KMS-11 (cell line): ENCODE data around the gene CEP78.
"Not testable (repeated sequence)": the region's sequence is repeated elsewhere in the genome, so short reads cannot be mapped to it uniquely, and the experiment has no call there.

ENCODE experiments used
- H2AFZ ChIP-seq: fragments of 200-600 bp; sonication (generic); 2 replicates; pipeline ENCODE4 v1.6.1; 2016; ENCODE audit warnings: antibody characterized with exemption, mixed run types, low read depth
- H3K27ac ChIP-seq: fragments of 200-600 bp; sonication (generic); 2 replicates; pipeline ENCODE4 v1.6.1; 2016; ENCODE audit warnings: mild to moderate bottlenecking, mixed run types
- H3K27me3 ChIP-seq: fragments of 200-600 bp; sonication (generic); 2 replicates; pipeline ENCODE4 v1.6.1; 2017; ENCODE audit warnings: mild to moderate bottlenecking, low read depth, mixed run types, moderate library complexity; ENCODE audit not compliant: insufficient read depth
- H3K36me3 ChIP-seq: fragments of 200-600 bp; sonication (generic); 2 replicates; pipeline ENCODE4 v1.6.1; 2017; ENCODE audit warnings: mild to moderate bottlenecking, mixed run types; ENCODE audit not compliant: insufficient read depth
- H3K4me1 ChIP-seq: fragments of 200-600 bp; sonication (generic); 2 replicates; pipeline ENCODE4 v1.6.1; 2016; ENCODE audit warnings: mild to moderate bottlenecking, low read depth, mixed run types; ENCODE audit not compliant: poor library complexity, severe bottlenecking
- H3K4me2 ChIP-seq: fragments of 200-600 bp; sonication (generic); 2 replicates; pipeline ENCODE4 v1.7.0; 2016; ENCODE audit warnings: mild to moderate bottlenecking, mixed run types
- H3K4me3 ChIP-seq: fragments of 200-600 bp; sonication (generic); IDR thresholded peaks from 2 replicates; pipeline ENCODE4 v1.6.1; 2017; ENCODE audit warnings: low read depth, low read length, mixed read lengths; ENCODE audit not compliant: insufficient read depth
- H3K79me2 ChIP-seq: fragments of 200-600 bp; sonication (generic); 2 replicates; pipeline ENCODE4 v1.6.1; 2016; ENCODE audit warnings: low read depth, mixed run types; ENCODE audit not compliant: insufficient read depth
- H3K9ac ChIP-seq: fragments of 200-600 bp; sonication (generic); 2 replicates; pipeline ENCODE4 v1.6.1; 2016; ENCODE audit warnings: mild to moderate bottlenecking, mixed run types
- H4K20me1 ChIP-seq: fragments of 200-600 bp; sonication (generic); 2 replicates; pipeline ENCODE4 v1.6.1; 2016; ENCODE audit warnings: mild to moderate bottlenecking, mixed run types; ENCODE audit not compliant: insufficient read depth
- TF ChIP-seq, protein P1 (sequence below): fragments of 200-600 bp; sonication (generic); conservative IDR thresholded peaks from 2 replicates; pipeline ENCODE4 v1.6.1; 2017; ENCODE audit warnings: low read depth, mild to moderate bottlenecking, antibody characterized with exemption, low read length, moderate library complexity, mixed read lengths

The CEP78 gene

GRCh38 chr9:78214492-78214891, 21.4 kb upstream of the CEP78 start:
- Histone ChIP-seq H3K79me2 (no peaks in the 10 kb centered on the region), H4K20me1 (no peaks in the 10 kb centered on the region), H3K27me3 (no peaks in the 10 kb centered on the region), H3K4me1 (peaks cover 9% of the 10 kb centered on the region), H3K36me3 (no peaks in the 10 kb centered on the region), H2AFZ (no peak overlapping the region), H3K4me3 (no peak overlapping the region), H3K9ac (no peak overlapping the region), H3K27ac (no peak overlapping the region), H3K4me2 (no peak overlapping the region)
- TF ChIP-seq, protein P1, sequence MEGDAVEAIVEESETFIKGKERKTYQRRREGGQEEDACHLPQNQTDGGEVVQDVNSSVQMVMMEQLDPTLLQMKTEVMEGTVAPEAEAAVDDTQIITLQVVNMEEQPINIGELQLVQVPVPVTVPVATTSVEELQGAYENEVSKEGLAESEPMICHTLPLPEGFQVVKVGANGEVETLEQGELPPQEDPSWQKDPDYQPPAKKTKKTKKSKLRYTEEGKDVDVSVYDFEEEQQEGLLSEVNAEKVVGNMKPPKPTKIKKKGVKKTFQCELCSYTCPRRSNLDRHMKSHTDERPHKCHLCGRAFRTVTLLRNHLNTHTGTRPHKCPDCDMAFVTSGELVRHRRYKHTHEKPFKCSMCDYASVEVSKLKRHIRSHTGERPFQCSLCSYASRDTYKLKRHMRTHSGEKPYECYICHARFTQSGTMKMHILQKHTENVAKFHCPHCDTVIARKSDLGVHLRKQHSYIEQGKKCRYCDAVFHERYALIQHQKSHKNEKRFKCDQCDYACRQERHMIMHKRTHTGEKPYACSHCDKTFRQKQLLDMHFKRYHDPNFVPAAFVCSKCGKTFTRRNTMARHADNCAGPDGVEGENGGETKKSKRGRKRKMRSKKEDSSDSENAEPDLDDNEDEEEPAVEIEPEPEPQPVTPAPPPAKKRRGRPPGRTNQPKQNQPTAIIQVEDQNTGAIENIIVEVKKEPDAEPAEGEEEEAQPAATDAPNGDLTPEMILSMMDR: no peak

- TF ChIP-seq, protein P1: no peak
- Histone ChIP-seq H3K36me3 (no peaks in the 10 kb centered on the region), H3K27ac (no peak overlapping the region), H2AFZ (no peak overlapping the region), H3K4me2 (no peak overlapping the region), H3K27me3 (no peaks in the 10 kb centered on the region), H3K79me2 (no peaks in the 10 kb centered on the region), H3K4me3 (no peak overlapping the region), H3K4me1 (peaks cover 9% of the 10 kb centered on the region), H3K9ac (no peak overlapping the region), H4K20me1 (no peaks in the 10 kb centered on the region)
Observed at GRCh38 chr9:78215706-78216105, 20.2 kb upstream of the CEP78 start.

DNA sequence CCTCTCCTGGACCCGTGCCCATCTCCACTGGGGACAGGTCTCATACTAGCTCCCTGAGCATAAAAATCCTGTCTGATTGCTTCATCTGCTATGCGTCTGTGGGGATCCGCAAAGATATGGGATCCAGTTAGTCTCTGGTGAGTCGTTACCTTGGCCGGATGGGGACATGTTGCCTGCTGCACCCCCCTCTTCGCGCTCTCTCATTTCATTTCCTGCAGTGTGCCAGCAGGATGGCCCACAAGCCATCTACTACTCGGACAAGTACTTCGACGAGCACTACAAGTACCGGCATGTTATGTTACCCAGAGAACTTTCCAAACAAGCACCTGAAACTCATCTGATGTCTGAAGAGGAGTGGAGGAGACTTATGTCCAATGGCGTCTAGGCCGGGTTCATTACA, 17.0 kb upstream of the CEP78 start:
- Histone ChIP-seq H3K9ac (no peak overlapping the region), H3K27ac (no peak overlapping the region), H4K20me1 (no peaks in the 10 kb centered on the region), H3K4me1 (peaks cover 9% of the 10 kb centered on the region), H3K36me3 (no peaks in the 10 kb centered on the region), H3K4me2 (no peak overlapping the region), H3K4me3 (no peak overlapping the region), H3K79me2 (no peaks in the 10 kb centered on the region), H3K27me3 (no peaks in the 10 kb centered on the region), H2AFZ (no peak overlapping the region)
- TF ChIP-seq, protein P1: no peak

- Histone ChIP-seq H3K27me3 (no peaks in the 10 kb centered on the region), H3K36me3 (no peaks in the 10 kb centered on the region), H3K27ac (no peak overlapping the region), H2AFZ (no peak overlapping the region), H4K20me1 (no peaks in the 10 kb centered on the region), H3K4me3 (no peak overlapping the region), H3K4me2 (no peak overlapping the region), H3K79me2 (no peaks in the 10 kb centered on the region), H3K4me1 (no peaks in the 10 kb centered on the region), H3K9ac (no peak overlapping the region)
- TF ChIP-seq, protein P1: no peak
Observed at GRCh38 chr9:78221425-78221824, 14.4 kb upstream of the CEP78 start.

DNA sequence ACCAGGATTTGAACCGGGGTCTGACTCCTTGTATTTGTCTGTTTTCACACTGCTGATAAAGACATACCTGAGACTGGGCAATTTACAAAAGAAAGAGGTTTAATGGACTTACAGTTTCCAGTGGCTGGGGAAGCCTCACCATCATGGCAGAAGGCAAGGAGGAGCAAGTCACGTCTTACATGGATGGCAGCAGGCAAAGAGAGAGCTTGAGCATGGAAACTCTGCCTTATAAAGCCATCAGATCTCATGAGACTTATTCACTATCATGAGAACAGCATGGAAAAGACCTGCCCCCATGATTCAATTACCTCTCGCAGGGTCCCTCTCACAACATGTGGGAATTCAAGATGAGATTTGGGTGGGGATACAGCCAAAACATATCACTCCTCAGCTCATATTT, 14.0 kb upstream of the CEP78 start:
- not testable (repeated sequence) for H2AFZ ChIP-seq, H3K4me2 ChIP-seq, H3K79me2 ChIP-seq, H3K27ac ChIP-seq, H3K36me3 ChIP-seq, H3K27me3 ChIP-seq, H4K20me1 ChIP-seq, H3K4me3 ChIP-seq, H3K9ac ChIP-seq, H3K4me1 ChIP-seq
